ENCODE results near the gene PLCD1.
"Not testable (repeated sequence)": the region's sequence is repeated elsewhere in the genome, so short reads cannot be mapped to it uniquely, and the experiment has no call there.

The PLCD1 gene

GRCh38 chr3:38029400-38030125 lies at the start of gene PLCD1:
PLCD1 (minus strand) TSS chr3:38029642; CDS start chr3:38029539, 103 bp downstream.
- no peak for DNase-seq (ENCODE audit: low read depth)

- DNase-seq (ENCODE audit: low read depth), result not testable (repeated sequence)
These were observed 47.6 kb upstream of the PLCD1 start for GRCh38 chr3:38077073-38077472.

- DNase-seq (ENCODE audit: low read depth), result no peak
These were observed 40.6 kb upstream of the PLCD1 start for GRCh38 chr3:38070013-38070412.

GRCh38 chr3:38067508-38068233 lies 38.2 kb upstream of the PLCD1 start:
- no peak for DNase-seq (ENCODE audit: low read depth)

- DNase-seq (ENCODE audit: low read depth), result not testable (repeated sequence)
These were observed 35.0 kb upstream of the PLCD1 start for GRCh38 chr3:38064453-38064852.

GRCh38 chr3:38062809-38063208 lies 33.4 kb upstream of the PLCD1 start:
- DNase-seq (ENCODE audit: low read depth), result no peak

- no peak for DNase-seq (ENCODE audit: low read depth)
These were observed 30.1 kb upstream of the PLCD1 start for GRCh38 chr3:38059591-38059990.

- DNase-seq (ENCODE audit: low read depth), result no peak
These were observed 29.7 kb upstream of the PLCD1 start for GRCh38 chr3:38059148-38059547.

GRCh38 chr3:38054499-38055001 lies 25.1 kb upstream of the PLCD1 start:
- no peak for DNase-seq (ENCODE audit: low read depth)

- not testable (repeated sequence) for DNase-seq (ENCODE audit: low read depth)
These were observed 24.5 kb upstream of the PLCD1 start for GRCh38 chr3:38053813-38054498.

- DNase-seq (ENCODE audit: low read depth), result not testable (repeated sequence)
These were observed 23.8 kb upstream of the PLCD1 start for GRCh38 chr3:38053286-38053685.

- no peak for DNase-seq (ENCODE audit: low read depth)
These were observed 21.7 kb upstream of the PLCD1 start for GRCh38 chr3:38051131-38051530.

GRCh38 chr3:38049358-38050126 lies 20.1 kb upstream of the PLCD1 start:
- no peak for DNase-seq (ENCODE audit: low read depth)

GRCh38 chr3:38047896-38048295 lies 18.5 kb upstream of the PLCD1 start:
- DNase-seq (ENCODE audit: low read depth), result no peak

- no peak for DNase-seq (ENCODE audit: low read depth)
These were observed 17.4 kb upstream of the PLCD1 start for GRCh38 chr3:38046821-38047220.

- no peak for DNase-seq (ENCODE audit: low read depth)
These were observed 16.6 kb upstream of the PLCD1 start for GRCh38 chr3:38046027-38046426.

- DNase-seq (ENCODE audit: low read depth), result no peak
These were observed 14.0 kb upstream of the PLCD1 start for GRCh38 chr3:38043486-38043885.

- no peak for DNase-seq (ENCODE audit: low read depth)
These were observed 11.0 kb upstream of the PLCD1 start for GRCh38 chr3:38040401-38040800.

GRCh38 chr3:38039899-38040261 lies 10.4 kb upstream of the PLCD1 start:
- peak; percentile 26 for DNase-seq (ENCODE audit: low read depth)

GRCh38 chr3:38039101-38039898 lies 9.9 kb upstream of the PLCD1 start, which contains the start of gene DLEC1:
DLEC1 (plus strand) TSS chr3:38039208; CDS start chr3:38039226, 18 bp downstream.
- DNase-seq (ENCODE audit: low read depth), result peak; percentile 71

- peak; percentile 40 for DNase-seq (ENCODE audit: low read depth)
These were observed 9.0 kb upstream of the PLCD1 start for GRCh38 chr3:38038447-38038911.

All from stimulated activated CD4-positive, alpha-beta T cell treated with anti-CD3 and anti-CD28 coated beads, Interleukin-2, amount 100 ng/mL, for 4 hours (primary cell).